SKM-1 treated with dmso at 0.1 percent for 144 hours (cell line): ENCODE results near the gene PCGF3.
A peak's percentile ranks its signal among the peaks of the same experiment; 100 is the strongest.
"Not testable (repeated sequence)": the region's sequence is repeated elsewhere in the genome, so short reads cannot be mapped to it uniquely, and the experiment has no call there.

ENCODE experiments used
- DNase-seq: peaks from one replicate; lab custom pipeline; 2025; ENCODE audit not compliant: unreplicated experiment; lab: John Stamatoyannopoulos, UW

Gene PCGF3

GRCh38 chr4:780255-780654, 74.6 kb downstream of the PCGF3 start:
- not testable (repeated sequence) for DNase-seq

GRCh38 chr4:780716-781492, 75.3 kb downstream of the PCGF3 start:
- no peak for DNase-seq

DNA sequence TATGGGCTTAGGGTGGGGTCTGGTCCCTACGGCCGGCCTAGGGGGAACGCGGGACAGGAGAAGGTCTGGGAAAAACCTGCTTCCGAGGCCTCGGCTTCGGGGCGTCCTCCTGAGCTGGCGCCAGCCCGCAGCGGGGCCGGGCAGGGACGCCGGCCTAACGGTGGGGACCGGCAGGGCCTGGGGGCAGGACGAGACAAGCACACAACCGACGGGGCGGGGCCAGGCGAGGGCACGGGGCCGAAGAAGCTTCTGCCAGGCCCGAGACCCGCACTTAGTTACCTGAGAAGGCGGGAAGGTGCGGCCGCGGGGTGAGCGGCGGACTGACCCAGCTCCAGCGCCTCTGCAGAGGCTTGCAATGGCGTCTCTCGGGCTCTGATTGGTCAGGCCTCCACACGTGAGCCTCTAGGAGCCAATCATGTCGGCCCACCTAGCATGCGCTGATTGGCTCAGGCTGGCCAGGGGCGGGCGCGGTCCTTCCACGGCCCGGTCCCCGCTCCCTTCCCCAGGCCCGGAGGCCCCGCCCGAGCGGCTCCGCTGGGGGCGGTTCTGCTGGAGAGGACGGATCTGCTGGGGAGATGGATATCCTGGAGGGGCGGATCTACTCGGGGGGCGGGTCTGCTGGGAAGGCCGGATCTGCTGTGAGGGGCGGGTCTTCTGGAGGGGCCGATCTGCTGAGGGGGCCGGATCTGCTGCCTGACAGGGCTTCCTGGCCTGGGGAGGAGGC, 76.0 kb downstream of the PCGF3 start:
- peak; percentile 99 for DNase-seq

DNA sequence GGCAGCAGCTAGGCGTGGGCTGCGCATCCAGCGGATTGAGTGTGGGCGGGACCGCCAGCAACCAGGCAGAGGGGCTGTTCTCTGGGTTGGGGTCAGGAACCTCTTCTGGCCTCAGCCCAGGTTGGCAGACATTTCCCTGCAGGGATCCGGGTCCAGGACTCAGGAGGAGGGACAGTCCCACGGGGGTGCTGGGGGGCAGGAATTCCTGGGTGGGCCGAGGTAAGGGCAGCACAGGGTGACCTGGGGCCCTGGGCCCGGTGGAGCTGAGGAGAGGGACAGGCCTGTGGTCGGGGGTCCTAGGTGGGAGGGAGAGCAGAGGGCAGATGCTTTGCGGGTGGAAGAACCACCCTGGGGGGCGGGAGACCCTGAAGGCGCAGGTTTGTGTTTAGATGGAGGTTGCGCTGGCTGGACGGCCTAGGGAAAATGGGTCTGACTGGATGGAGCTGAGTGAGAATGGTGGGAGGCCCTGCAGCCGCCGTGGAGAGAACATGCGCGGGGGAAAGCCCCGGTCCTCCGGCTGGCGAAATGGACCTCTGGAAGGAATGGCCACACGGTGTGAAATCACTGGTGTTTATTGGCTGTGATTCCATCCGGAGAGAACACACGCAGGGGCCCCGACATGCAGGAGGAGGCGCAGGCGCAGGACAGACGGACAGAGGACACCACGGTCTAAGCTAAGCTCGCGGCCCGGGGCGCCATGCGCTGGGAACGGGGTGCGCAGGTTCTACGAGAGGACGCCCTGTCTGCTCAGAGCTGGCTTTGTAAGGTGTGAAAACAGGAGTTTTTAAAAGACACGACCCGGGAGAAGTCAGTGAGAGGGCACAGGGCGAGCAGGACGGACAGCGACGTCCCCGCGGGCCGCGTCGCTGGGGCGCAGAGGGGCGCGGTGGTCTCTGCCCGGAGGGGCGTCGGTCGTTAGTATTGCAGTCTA, 79.0 kb downstream of the PCGF3 start:
- DNase-seq = no peak

- no peak for DNase-seq
Observed at GRCh38 chr4:785332-786073, 79.9 kb downstream of the PCGF3 start.

DNA sequence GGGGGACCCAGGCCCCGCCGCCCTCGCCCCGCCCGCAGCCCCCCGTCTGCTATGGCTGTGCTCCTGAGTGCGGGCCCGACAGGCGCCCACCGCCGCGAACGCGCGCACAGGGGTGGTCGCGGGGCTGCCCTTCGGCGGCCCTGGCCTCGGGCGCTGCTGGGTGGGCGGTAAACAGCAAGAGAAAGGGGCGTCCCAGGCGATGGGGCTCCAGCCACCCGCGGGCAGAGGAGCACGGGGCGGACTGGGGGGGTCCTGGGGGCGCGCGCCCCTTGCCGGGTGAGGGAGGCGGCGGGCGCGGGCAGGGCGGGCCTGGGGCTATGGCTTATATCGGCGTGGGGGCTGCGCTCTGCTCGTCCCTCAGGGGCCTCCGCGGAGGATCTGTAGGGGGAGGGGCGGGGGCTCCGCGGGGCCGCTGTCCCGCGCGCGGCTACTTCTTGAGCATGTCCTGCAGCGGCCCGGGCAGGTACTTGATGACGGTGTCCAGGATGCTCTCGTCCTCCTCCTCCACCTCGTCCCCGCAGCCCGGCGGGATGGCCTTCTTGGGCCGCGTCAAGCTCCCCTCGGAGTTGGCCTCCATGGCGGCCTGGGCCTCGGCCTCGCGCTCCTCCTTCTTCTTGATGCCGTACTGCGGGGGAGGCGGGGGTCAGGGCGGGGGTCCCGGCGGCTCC, 80.6 kb downstream of the PCGF3 start:
- DNase-seq = no peak

DNA sequence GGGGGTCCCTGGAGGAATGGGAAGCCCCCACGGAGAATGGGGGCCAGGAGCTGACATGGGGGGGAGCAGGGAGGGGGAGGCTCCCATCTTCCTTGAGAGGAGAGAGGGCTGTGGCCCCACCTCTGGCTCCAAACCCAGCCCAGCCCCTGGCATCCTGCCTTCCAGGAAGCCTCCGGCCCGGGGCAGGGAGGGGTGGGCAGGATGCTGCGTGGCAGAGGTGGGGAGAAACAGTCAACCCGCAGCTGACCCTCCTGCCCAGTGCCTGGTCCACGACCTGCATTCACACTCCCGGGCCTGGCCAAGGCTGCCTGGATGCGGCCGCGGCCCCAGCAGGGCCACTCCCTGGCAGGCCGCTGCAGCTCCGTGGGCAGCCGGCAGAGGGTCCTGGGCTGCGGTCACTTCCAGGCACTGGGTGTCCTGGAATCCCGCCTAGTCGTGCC, 81.2 kb downstream of the PCGF3 start:
- no peak for DNase-seq

GRCh38 chr4:787561-787981, 81.9 kb downstream of the PCGF3 start:
- no peak for DNase-seq

- DNase-seq = no peak
Observed at GRCh38 chr4:788006-788635, 82.5 kb downstream of the PCGF3 start.

- DNase-seq = no peak
Observed at GRCh38 chr4:788636-789297, 83.1 kb downstream of the PCGF3 start.

- DNase-seq = no peak
Observed at GRCh38 chr4:789571-790465, 84.2 kb downstream of the PCGF3 start.

DNA sequence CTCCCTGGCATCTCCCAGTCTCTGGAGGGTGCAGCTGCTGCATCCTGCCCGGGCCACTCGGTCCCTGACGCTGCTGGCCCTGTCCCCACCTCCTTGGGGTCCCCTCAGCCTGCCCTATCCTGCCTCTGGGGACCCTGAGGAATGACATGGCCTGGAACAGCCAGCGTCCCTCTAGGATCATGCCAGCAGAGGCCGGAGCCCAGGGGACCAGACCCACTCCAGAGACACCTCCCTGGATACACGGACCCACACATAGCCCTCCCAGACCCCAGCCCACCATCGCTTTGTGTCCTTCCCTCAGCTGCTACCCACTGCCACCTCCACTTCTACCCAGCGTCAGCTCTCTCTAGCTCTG, 84.8 kb downstream of the PCGF3 start:
- DNase-seq = no peak

GRCh38 chr4:791252-791897, 85.7 kb downstream of the PCGF3 start:
- DNase-seq = no peak

GRCh38 chr4:791898-792625, 86.4 kb downstream of the PCGF3 start:
- DNase-seq = no peak

- DNase-seq = no peak
Observed at GRCh38 chr4:792626-793092, 87.0 kb downstream of the PCGF3 start.

GRCh38 chr4:793093-793861, 87.6 kb downstream of the PCGF3 start:
- DNase-seq = no peak
